Neural crest cell (in vitro differentiated cells): Measurements from ENCODE around the gene PTPN7. TPM values are rescaled to one million over a fixed set of nuclear protein-coding genes. Genes with fewer than 3 reads are reported as not detected.
"Not testable (repeated sequence)": the region's sequence is repeated elsewhere in the genome, so short reads cannot be mapped to it uniquely, and the experiment has no call there.

Experiments
- DNase-seq: peaks from one replicate; pipeline ENCODE4 v3.0.0; 2021; ENCODE audit warnings: low read depth, mixed read lengths, low spot score
- H3K27ac Mint-ChIP-seq: one replicate; pipeline ENCODE4 v1.8.0; 2021; ENCODE audit warnings: mild to moderate bottlenecking, mixed read lengths; ENCODE audit not compliant: unreplicated experiment
- H3K27me3 Mint-ChIP-seq: 2 replicates; pipeline ENCODE4 v1.8.0; 2021; ENCODE audit warnings: low read depth, mild to moderate bottlenecking, mixed read lengths
- H3K36me3 Mint-ChIP-seq: 2 replicates; pipeline ENCODE4 v1.8.0; 2021; ENCODE audit warnings: low read depth, mild to moderate bottlenecking, mixed read lengths
- H3K4me1 Mint-ChIP-seq: 2 replicates; pipeline ENCODE4 v1.8.0; 2021; ENCODE audit warnings: mixed read lengths
- H3K4me3 Mint-ChIP-seq: one replicate; pipeline ENCODE4 v1.8.0; 2021; ENCODE audit warnings: mild to moderate bottlenecking, mixed read lengths
- H3K9me3 Mint-ChIP-seq: 2 replicates; pipeline ENCODE4 v1.8.0; 2021; ENCODE audit warnings: mixed read lengths
- CTCF ChIP-seq: fragments of 200-600 bp; sonication (generic); conservative IDR thresholded peaks from 2 replicates; pipeline ENCODE4 v1.5.0; 2021; ENCODE audit warnings: antibody characterized with exemption, mild to moderate bottlenecking
- total RNA-seq: library from RNA; stranded (reverse); gene quantifications from 2 replicates; pipeline ENCODE4 v1.2.1, GENCODE V29; 2021

Gene PTPN7
- total RNA-seq, 1 donor from 2014 or later = not detected

DNA sequence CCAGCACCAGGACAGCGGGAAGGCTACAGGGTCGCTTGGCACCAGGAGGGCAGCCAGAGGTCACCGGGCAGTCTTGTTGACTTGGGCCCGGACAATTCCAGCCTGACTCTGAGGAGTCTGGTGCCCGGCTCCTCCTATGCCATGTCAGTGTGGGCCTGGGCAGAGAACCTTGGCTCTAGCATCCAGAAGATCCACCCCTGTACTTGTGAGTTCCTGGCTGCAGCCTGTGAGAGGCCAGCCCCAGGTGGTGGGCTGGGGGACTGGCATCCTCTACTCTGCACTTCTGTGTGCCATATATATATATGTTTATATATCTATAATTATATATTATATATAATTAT is 11.6 kb upstream of the PTPN7 start:
- DNase-seq = no peak
- Mint-ChIP-seq H3K27me3 (no peaks in the 10 kb centered on the region), H3K27ac (no peak overlapping the region), H3K4me1 (no peaks in the 10 kb centered on the region), H3K9me3 (no peaks in the 10 kb centered on the region), H3K36me3 (no peaks in the 10 kb centered on the region), H3K4me3 (no peak overlapping the region)
- no peak for TF ChIP-seq CTCF

DNA sequence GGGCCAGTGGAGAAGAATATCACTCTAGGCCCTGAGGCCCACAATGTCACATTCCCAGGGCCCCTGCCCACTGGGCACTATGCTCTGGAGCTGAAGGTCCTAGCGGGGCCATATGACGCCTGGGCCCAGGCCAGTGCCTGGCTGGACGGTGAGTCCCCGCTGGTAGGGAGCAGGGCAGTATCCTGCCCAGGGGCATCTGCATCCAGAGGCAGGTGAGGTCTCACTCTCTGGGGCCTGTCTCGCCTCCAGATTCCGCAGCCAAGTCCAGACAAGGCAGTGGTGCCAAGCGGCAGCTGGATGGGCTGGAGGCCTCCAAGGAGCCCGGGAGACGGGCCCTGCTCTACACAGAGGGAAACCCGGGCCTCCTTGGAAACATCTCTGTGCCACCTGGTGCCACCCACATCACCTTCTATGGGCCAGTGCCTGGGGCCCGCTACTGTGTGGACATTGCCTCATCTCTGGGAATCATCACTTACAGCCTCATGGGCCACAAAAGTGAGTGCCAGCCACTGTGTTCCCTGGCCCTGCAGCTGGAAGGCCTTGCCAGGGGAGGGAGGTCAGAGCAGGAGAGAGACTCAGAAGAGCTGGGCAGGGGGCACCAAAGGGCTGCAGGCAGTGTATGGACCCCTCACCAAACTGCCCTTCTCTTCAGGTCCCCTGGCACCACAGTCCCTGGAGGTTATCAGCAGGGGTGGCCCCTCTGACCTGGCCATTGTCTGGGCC is 11.1 kb upstream of the PTPN7 start:
- DNase-seq = no peak
- no peaks in the 10 kb centered on the region for H3K36me3 Mint-ChIP-seq
- H3K9me3 Mint-ChIP-seq = no peaks in the 10 kb centered on the region
- no peaks in the 10 kb centered on the region for H3K4me1 Mint-ChIP-seq
- H3K4me3 Mint-ChIP-seq = no peak overlapping the region
- H3K27me3 Mint-ChIP-seq = no peaks in the 10 kb centered on the region
- no peak for TF ChIP-seq CTCF
- no peak overlapping the region for H3K27ac Mint-ChIP-seq

GRCh38 chr1:202170726-202171125 is 10.3 kb upstream of the PTPN7 start:
- no peak overlapping the region for H3K4me3 Mint-ChIP-seq
- no peak overlapping the region for H3K27ac Mint-ChIP-seq
- no peaks in the 10 kb centered on the region for H3K36me3 Mint-ChIP-seq
- no peak for TF ChIP-seq CTCF
- no peaks in the 10 kb centered on the region for H3K27me3 Mint-ChIP-seq
- no peak for DNase-seq
- H3K4me1 Mint-ChIP-seq = no peaks in the 10 kb centered on the region
- H3K9me3 Mint-ChIP-seq = no peaks in the 10 kb centered on the region

GRCh38 chr1:202168861-202169260 is 8.5 kb upstream of the PTPN7 start:
- Mint-ChIP-seq H3K4me3 (no peak overlapping the region), H3K9me3 (no peaks in the 10 kb centered on the region), H3K27me3 (no peaks in the 10 kb centered on the region), H3K36me3 (no peaks in the 10 kb centered on the region), H3K27ac (no peak overlapping the region), H3K4me1 (no peaks in the 10 kb centered on the region)
- TF ChIP-seq CTCF = no peak
- no peak for DNase-seq

GRCh38 chr1:202167708-202168415 is 7.5 kb upstream of the PTPN7 start:
- DNase-seq = no peak
- no peak overlapping the region for H3K4me3 Mint-ChIP-seq
- no peak for TF ChIP-seq CTCF
- no peaks in the 10 kb centered on the region for H3K9me3 Mint-ChIP-seq
- H3K27me3 Mint-ChIP-seq = no peaks in the 10 kb centered on the region
- no peak overlapping the region for H3K27ac Mint-ChIP-seq
- H3K36me3 Mint-ChIP-seq = no peaks in the 10 kb centered on the region
- H3K4me1 Mint-ChIP-seq = peaks cover 5% of the 10 kb centered on the region

DNA sequence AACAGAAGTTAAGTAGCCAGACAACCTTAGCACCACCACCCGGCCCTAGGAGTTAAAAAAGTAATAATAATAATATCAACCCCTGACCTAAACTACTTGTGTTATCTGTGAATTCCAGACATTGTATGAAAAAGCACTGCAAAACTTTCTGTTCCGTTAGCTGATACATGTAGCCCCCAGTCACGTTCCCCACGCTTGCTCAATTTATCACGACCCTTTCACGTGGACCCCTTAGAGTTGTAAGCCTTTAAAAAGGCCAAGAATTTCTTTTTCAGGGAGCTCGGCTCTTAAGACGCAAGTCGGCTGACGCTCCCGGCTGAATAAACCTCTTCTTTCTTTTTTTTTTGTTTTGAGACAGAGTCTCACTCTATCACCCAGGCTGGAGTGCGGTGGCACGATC is 6.7 kb upstream of the PTPN7 start:
- H3K36me3 Mint-ChIP-seq = not testable (repeated sequence)

More for the DNA sequence above, 6.7 kb upstream of the PTPN7 start:
- not testable (repeated sequence) for H3K4me3 Mint-ChIP-seq, H3K27me3 Mint-ChIP-seq, H3K27ac Mint-ChIP-seq, H3K4me1 Mint-ChIP-seq, H3K9me3 Mint-ChIP-seq, DNase-seq
